K562 (cell line): ENCODE data around the gene SND1. TPM values are rescaled to one million over a fixed set of nuclear protein-coding genes. Genes with fewer than 3 reads are reported as not detected.

Experiments used
- CTCF ChIP-seq, 3 experiments: IDR thresholded peaks in 2 of 3; conservative IDR thresholded peaks in 1 of 3; 2 replicates each; pipeline ENCODE4 v1.5.1; 2011 to 2012; ENCODE audit warnings: low read length in 3 of 3, mild to moderate bottlenecking in 3 of 3, control low read depth in 2 of 3, improper control_type of control experiment in 1 of 3, inconsistent platforms in 1 of 3, low read depth in 1 of 3, mixed read lengths in 1 of 3, moderate library complexity in 1 of 3; ENCODE audit not compliant: insufficient read depth in 2 of 3
- GATAD2B ChIP-seq: fragments of 450-650 bp; IDR thresholded peaks from 2 replicates; pipeline ENCODE4 v1.6.1; 2017; ENCODE audit warnings: mild to moderate bottlenecking, borderline replicate concordance
- GTF2E2 ChIP-seq: fragments of 200-800 bp; sonication (Bioruptor generic); IDR thresholded peaks from 2 replicates; pipeline ENCODE4 v1.6.1; 2016; ENCODE audit warnings: missing genetic modification characterization, missing compliant biosample characterization
- IRF9 ChIP-seq: fragments of 450-650 bp; IDR thresholded peaks from 2 replicates; pipeline ENCODE4 v1.6.1; 2016; ENCODE audit warnings: missing biosample characterization, missing genetic modification characterization
- L3MBTL2 ChIP-seq: fragments of 450-650 bp; IDR thresholded peaks from 2 replicates; pipeline ENCODE4 v1.6.1; 2016; ENCODE audit warnings: mild to moderate bottlenecking, moderate library complexity
- MAZ ChIP-seq, 2 experiments: fragments of 450-650 bp in 1 of 2; sonication (generic) in 1 of 2; formaldehyde crosslinking; IDR thresholded peaks in 1 of 2; conservative IDR thresholded peaks in 1 of 2; 2 replicates each; pipeline versions ENCODE4 v1.4.0 to v1.5.0; 2020; ENCODE audit warnings: mild to moderate bottlenecking in 1 of 2, missing genetic modification reagents in 1 of 2
- MYC ChIP-seq, 2 experiments: fragments of 250-450 bp in 1 of 2; sonication (Bioruptor Pico) in 1 of 2; IDR thresholded peaks; 2 replicates each; pipeline versions ENCODE4 v1.5.1 to v1.6.1; 2012 to 2021; ENCODE audit warnings: low read depth in 2 of 2, borderline replicate concordance in 1 of 2, improper control_type of control experiment in 1 of 2, low read length in 1 of 2, mild to moderate bottlenecking in 1 of 2, moderate library complexity in 1 of 2
- NBN ChIP-seq: fragments of 450-650 bp; IDR thresholded peaks from 2 replicates; pipeline ENCODE4 v1.6.1; 2016; ENCODE audit warnings: low read depth, mild to moderate bottlenecking
- RBM17 ChIP-seq: fragments of 200-400 bp; formaldehyde crosslinking; IDR thresholded peaks from 2 replicates; pipeline ENCODE4 v1.6.1; 2017; ENCODE audit warnings: low read depth, mild to moderate bottlenecking, low read length, borderline replicate concordance
- RBM39 ChIP-seq: fragments of 200-400 bp; formaldehyde crosslinking; optimal IDR thresholded peaks from 2 replicates; pipeline ENCODE3; 2018; ENCODE audit warnings: low read depth, low read length
- RFX1 ChIP-seq: fragments of 450-650 bp; IDR thresholded peaks from 2 replicates; pipeline ENCODE4 v1.6.1; 2016; ENCODE audit warnings: mild to moderate bottlenecking, moderate library complexity
- SIN3B ChIP-seq: fragments of 450-650 bp; IDR thresholded peaks from 2 replicates; pipeline ENCODE4 v1.6.1; 2017; ENCODE audit warnings: low read depth, mild to moderate bottlenecking, moderate library complexity
- SRSF3 ChIP-seq: fragments of 200-400 bp; formaldehyde crosslinking; IDR thresholded peaks from 2 replicates; pipeline ENCODE4 v1.6.1; 2016; ENCODE audit warnings: mild to moderate bottlenecking, low read length, moderate library complexity; ENCODE audit not compliant: insufficient read depth
- SRSF7 ChIP-seq: fragments of 200-400 bp; formaldehyde crosslinking; optimal IDR thresholded peaks from 2 replicates; pipeline ENCODE3; 2017; ENCODE audit warnings: mild to moderate bottlenecking, low read depth, low read length
- TFAM ChIP-seq: fragments of 250-450 bp; sonication (Bioruptor Pico); conservative IDR thresholded peaks from 2 replicates; pipeline ENCODE4 v1.5.0; 2021; ENCODE audit warnings: mild to moderate bottlenecking, moderate library complexity
- TOE1 ChIP-seq, 2 experiments: fragments of 450-650 bp in 1 of 2; sonication (generic) in 1 of 2; formaldehyde crosslinking in 1 of 2; IDR thresholded peaks; 2 replicates each; pipeline versions ENCODE4 v1.7.1 to v1.8.0; 2016 to 2022; ENCODE audit warnings: borderline replicate concordance in 2 of 2, mild to moderate bottlenecking in 2 of 2, antibody characterized with exemption in 1 of 2, inconsistent platforms in 1 of 2, low read depth in 1 of 2, missing genetic modification reagents in 1 of 2, moderate library complexity in 1 of 2
- TRIM24 ChIP-seq, 2 experiments: fragments of 450-650 bp; IDR thresholded peaks; 2 replicates each; pipeline ENCODE4 v1.6.1; 2016
- ZBTB9 ChIP-seq: fragments of 450-650 bp; formaldehyde crosslinking; IDR thresholded peaks from 2 replicates; pipeline ENCODE4 v1.4.0; 2020; ENCODE audit warnings: mild to moderate bottlenecking, moderate library complexity
- ZNF41 ChIP-seq: fragments of 250-450 bp; sonication (Bioruptor Pico); conservative IDR thresholded peaks from 2 replicates; pipeline ENCODE4 v1.4.0; 2020; ENCODE audit warnings: mild to moderate bottlenecking
- polyA plus RNA-seq, 8 experiments: library from polyadenylated mRNA; depleted of rRNA in 4 of 8; stranded (reverse) in 5 of 8; unstranded in 3 of 8; fragments of >200 nt; fragmentation: Nextera tagmentation in 2 of 8; fragmentation: Illumina TruSeq in 1 of 8; extraction: Ambion mirVana in 2 of 8; extraction: Trizol in 1 of 8; gene quantifications; 2 replicates each; pipeline versions ENCODE4 v1.2.1 to v1.2.3, GENCODE V29; 2011 to 2014; ENCODE audit warnings: inconsistent platforms in 1 of 8, missing spikeins in 1 of 8
- total RNA-seq, 7 experiments: library from RNA; depleted of rRNA in 6 of 7; stranded (reverse); fragments of >200 nt in 6 of 7; fragmentation: Illumina TruSeq in 2 of 7; extraction: Trizol in 2 of 7; gene quantifications; 2 replicates each; pipeline versions ENCODE4 v1.2.1 to v1.2.3, GENCODE V29; 2011 to 2021; ENCODE audit warnings: low replicate concordance in 1 of 7
- TF ChIP-seq, protein P1 (sequence below): sonication (generic); formaldehyde crosslinking; IDR thresholded peaks from 2 replicates; pipeline ENCODE4 v1.8.1; 2023; ENCODE audit warnings: mild to moderate bottlenecking, missing genetic modification reagents

The SND1 gene
- total and polyA plus RNA-seq, 9 of the 15 experiments (the other 6 are each of a cell fraction or from before 2014, with no cell fraction given), result 46.5 to 307 (median 191) TPM

- TF ChIP-seq MYC (IDR thresholded peaks at IDR 0.05; ENCODE audit: low read depth, low read length), result peak; percentile 92
- TF ChIP-seq MYC (CRISPR knock-in tag; IDR thresholded peaks at IDR 0.05; ENCODE audit: borderline replicate concordance, low read depth), result peak; percentile 89
- TF ChIP-seq L3MBTL2, result peak; percentile 97
- peak in 1 of 3 experiments; percentile 3; a peak in 1 of 6 replicates for TF ChIP-seq CTCF (IDR thresholded peaks at IDR 0.05 in 2 of 3, conservative IDR thresholded peaks at IDR 0.05 in 1 of 3; ENCODE audit: insufficient read depth in 2 of 3, low read depth in 1 of 3, low read length in 3 of 3)
- peak; percentile 92 for TF ChIP-seq ZBTB9 (CRISPR knock-in tag)
- TF ChIP-seq GTF2E2, result peak; percentile 62; the same call in 1 of the 2 replicates
- peak; percentile 73 for TF ChIP-seq SIN3B
- no peak for TF ChIP-seq SRSF7
- peak in 1 of 2 experiments; percentile 36; a peak in 1 of 4 replicates for TF ChIP-seq TRIM24 (IDR thresholded peaks at IDR 0.05)
- TF ChIP-seq GATAD2B, result peak; percentile 69; the same call in 1 of the 2 replicates
- TF ChIP-seq TOE1 (IDR thresholded peaks at IDR 0.05; ENCODE audit: borderline replicate concordance), result peak; percentile 71; the same call in 1 of the 2 replicates
- TF ChIP-seq TOE1 (CRISPR knock-in tag; IDR thresholded peaks at IDR 0.05; ENCODE audit: borderline replicate concordance, low read depth), result 0 out of 2 replicates have a peak, but pooled peaks have one; percentile 38
- TF ChIP-seq IRF9 (tag), result no peak
- TF ChIP-seq RBM39, result peak; percentile 74
- TF ChIP-seq NBN, result peak; percentile 82
- TF ChIP-seq RBM17, result no peak
- TF ChIP-seq TFAM, result no peak
- 0 out of 2 replicates have a peak, but pooled peaks have one; percentile 62 for TF ChIP-seq ZNF41 (CRISPR knock-in tag)
- TF ChIP-seq, protein P1, sequence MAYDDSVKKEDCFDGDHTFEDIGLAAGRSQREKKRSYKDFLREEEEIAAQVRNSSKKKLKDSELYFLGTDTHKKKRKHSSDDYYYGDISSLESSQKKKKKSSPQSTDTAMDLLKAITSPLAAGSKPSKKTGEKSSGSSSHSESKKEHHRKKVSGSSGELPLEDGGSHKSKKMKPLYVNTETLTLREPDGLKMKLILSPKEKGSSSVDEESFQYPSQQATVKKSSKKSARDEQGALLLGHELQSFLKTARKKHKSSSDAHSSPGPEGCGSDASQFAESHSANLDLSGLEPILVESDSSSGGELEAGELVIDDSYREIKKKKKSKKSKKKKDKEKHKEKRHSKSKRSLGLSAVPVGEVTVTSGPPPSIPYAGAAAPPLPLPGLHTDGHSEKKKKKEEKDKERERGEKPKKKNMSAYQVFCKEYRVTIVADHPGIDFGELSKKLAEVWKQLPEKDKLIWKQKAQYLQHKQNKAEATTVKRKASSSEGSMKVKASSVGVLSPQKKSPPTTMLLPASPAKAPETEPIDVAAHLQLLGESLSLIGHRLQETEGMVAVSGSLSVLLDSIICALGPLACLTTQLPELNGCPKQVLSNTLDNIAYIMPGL, result no peak
- no peak for TF ChIP-seq SRSF3
- TF ChIP-seq RFX1, result no peak
- peak; percentile 75 to 80 for TF ChIP-seq MAZ (CRISPR knock-in tag; conservative IDR thresholded peaks at IDR 0.05 in 1 of 2, IDR thresholded peaks at IDR 0.05 in 1 of 2)
Measured at GRCh38 chr7:127651556-127652332, at the start of gene SND1 (continued).
